Peyer's patch (tissue), 4 donors: ENCODE results near the gene TUBA1A.

Experiments
- CTCF ChIP-seq, 6 experiments: fragments of 450-650 bp in 4 of 6; fragments of 200-600 bp in 2 of 6; sonication (generic) in 1 of 6; IDR thresholded peaks; one replicate each; pipeline ENCODE4 v1.5.1; 2017 to 2019; ENCODE audit warnings: antibody characterized with exemption in 6 of 6, mild to moderate bottlenecking in 3 of 6, moderate library complexity in 1 of 6
- POLR2A ChIP-seq, 2 donors: fragments of 450-650 bp; IDR thresholded peaks; one replicate each; pipeline ENCODE4 v1.5.1; 2017; ENCODE audit warnings: antibody characterized with exemption in 2 of 2, mild to moderate bottlenecking in 2 of 2, moderate library complexity in 2 of 2

GRCh38 chr12:49225576-49226166, 36.8 kb upstream of the TUBA1A start:
- TF ChIP-seq CTCF (IDR thresholded peaks at IDR 0.05): peak in 3 of 6 experiments; percentile 3 to 11 (median 4)
- TF ChIP-seq POLR2A (IDR thresholded peaks at IDR 0.05): no peak
